Glomerular visceral epithelial cell (primary cell): ENCODE results near the gene FBXL22.
"Not testable (repeated sequence)": the region's sequence is repeated elsewhere in the genome, so short reads cannot be mapped to it uniquely, and the experiment has no call there.

Experiments used
- DNase-seq: peaks from one replicate; pipeline ENCODE4 v3.0.0-alpha.2; 2016; ENCODE audit errors: extremely low spot score

The FBXL22 gene

DNA sequence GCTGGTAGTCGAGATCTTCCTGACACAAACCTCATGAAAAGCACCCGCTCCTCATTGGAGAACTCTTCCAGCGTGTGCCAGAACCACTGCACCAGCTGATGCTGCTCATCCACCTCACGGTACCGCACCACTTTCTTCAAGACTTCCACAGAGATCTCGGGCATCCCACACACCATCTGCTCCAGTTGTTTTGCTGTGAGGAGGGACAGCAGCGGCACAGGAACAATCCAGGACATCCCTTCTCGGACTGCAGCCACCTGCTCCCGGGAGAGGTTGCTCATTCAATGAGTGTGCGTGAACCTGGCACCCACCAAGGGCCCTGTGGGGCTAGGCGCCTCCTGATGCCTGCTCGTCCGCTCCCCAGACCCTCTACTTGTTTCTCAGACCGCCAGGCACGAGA, 15.1 kb downstream of the FBXL22 start:
- DNase-seq = no peak

DNA sequence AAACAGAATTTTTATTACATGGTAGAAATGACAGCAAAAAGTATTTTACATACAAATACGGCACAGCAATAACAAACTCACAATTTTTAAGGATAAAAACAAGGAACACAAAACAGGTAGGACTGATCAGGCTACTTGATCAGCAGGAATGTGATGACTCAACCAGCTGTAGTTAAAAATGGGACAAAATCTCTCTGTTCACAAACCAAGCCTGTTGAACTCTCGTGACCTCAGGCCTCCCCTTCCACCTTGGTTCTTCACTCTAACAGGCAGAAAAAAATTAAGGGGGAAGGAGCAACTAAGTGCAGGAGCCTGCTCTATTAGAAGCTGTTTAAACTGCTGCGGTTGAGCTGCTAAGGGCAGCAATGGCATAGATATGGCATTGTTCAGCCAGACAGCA, 18.7 kb downstream of the FBXL22 start:
- DNase-seq = peak; percentile 45

DNA sequence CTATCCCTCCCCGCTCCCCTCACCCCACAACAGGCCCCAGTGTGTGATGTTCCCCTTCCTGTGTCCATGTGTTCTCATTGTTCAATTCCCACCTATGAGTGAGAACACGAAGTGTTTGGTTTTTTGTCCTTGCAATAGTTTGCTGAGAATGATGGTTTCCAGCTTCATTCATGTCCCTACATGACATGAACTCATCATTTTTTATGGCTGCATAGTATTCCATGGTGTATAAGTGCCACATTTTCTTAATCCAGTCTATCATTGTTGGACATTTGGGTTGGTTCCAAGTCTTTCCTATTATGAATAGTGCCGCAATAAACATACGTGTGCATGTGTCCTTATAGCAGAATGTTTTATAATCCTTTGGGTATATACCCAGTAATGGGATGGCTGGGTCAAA, 20.0 kb downstream of the FBXL22 start:
- not testable (repeated sequence) for DNase-seq

DNA sequence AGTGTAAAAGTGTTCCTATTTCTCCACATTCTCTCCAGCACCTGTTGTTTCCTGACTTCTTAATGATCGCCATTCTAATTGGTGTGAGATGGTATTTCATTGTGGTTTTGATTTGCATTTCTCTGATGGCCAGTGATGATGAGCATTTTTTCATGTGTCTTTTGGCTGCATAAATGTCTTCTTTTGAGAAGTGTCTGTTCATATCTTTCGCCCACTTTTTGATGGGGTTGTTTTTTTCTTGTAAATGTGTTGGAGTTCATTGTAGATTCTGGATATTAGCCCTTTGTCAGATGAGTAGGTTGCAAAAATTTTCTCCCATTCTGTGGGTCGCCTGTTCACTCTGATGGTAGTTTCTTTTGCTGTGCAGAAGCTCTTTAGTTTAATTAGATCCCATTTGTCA, 20.4 kb downstream of the FBXL22 start:
- DNase-seq = not testable (repeated sequence)

DNA sequence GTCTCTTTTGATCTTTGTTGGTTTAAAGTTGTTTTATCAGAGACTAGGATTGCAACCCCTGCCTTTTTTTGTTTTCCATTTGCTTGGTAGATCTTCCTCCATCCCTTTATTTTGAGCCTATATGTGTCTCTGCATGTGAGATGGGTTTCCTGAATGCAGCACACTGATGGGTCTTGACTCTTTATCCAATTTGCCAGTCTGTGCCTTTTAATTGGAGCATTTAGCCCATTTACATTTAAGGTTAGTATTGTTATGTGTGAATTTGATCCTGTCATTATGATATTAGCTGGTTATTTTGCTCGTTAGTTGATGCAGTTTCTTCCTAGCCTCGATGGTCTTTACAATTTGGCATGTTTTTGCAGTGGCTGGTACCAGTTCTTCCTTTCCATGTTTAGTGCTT, 23.6 kb downstream of the FBXL22 start:
- DNase-seq = not testable (repeated sequence)

DNA sequence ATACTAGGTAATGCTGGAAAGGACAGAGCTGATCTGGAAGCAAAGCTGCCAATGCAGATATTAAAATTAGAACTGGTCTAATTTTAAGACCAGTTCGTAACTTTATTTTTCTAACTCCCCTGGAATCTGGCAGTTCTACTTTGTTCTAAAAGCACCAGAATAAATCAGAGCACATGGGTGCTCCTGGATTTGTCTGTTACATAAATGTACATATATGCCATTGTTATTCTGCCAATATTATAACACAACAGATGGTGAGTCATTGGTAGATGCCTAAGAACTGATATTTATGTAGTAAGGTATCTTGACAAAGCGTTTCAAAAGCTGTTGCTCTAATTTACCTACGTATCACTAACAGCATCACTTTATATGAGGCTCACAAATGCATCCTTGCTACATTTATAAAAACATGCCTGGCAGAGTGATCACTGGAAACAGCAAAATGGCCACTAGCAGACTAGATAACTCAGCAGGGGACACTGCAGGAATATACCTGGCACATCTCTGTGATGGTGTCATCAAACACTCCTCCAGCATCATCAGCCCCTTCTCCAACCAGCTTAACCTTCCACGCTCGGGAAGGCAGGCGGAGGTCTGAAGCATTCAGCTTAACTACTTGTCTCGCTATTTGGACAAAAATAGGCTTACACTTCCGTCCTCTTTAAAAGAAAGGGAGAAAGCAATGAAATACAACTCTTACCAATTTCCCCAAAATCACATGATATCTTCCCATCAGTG, 26.2 kb downstream of the FBXL22 start:
- DNase-seq = no peak

DNA sequence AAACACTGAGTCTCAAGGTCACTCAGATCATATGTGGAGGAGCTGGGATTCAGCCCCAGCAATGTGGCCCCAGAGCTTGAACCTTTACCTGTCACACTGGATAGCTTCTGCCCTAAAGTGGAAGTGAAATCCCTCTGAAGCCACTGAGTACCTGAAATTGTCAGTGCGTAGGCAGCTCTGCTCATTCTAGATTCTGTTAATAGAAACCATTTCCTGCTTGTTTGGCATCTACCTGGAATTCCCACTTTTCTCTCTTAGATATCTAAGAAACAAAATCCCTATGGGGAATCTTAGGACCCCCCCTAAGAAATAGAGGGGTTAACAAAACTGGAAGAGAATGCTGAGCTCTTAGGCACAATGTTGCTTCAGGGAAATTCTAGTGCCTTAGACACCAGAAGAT, 29.8 kb downstream of the FBXL22 start:
- no peak for DNase-seq

DNA sequence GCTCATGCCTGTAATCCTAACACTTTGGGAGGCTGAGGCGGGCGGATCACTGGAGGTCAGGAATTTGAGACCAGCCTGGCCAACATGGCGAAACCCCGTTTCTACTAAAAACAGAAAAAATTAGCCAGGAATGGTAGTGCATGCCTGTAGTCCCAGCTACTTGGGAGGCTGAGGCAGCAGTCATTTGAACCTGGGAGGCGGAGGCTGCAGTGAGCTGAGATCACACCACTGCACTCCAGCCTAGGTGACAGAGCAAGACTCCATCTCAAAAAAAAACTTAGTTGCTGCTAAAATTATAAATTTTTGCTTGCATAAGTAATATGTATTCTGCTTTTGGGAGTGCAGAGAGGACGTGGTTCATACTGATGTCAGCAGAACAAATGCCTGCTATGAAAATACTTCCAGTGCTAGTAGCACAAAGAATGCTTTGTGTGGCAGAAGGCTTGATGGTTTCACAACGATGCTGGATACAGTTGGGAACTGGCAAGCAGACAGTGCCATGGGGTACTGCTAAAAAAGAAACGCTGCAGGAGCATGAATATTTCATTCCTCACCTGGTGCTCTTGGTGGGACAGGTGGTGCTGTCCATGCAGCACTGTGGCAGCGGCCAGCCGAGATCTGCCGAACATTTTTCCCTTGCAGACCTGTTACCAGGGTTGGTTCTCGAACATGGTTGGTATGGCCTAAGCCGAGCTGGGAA, 31.1 kb downstream of the FBXL22 start:
- no peak for DNase-seq

DNA sequence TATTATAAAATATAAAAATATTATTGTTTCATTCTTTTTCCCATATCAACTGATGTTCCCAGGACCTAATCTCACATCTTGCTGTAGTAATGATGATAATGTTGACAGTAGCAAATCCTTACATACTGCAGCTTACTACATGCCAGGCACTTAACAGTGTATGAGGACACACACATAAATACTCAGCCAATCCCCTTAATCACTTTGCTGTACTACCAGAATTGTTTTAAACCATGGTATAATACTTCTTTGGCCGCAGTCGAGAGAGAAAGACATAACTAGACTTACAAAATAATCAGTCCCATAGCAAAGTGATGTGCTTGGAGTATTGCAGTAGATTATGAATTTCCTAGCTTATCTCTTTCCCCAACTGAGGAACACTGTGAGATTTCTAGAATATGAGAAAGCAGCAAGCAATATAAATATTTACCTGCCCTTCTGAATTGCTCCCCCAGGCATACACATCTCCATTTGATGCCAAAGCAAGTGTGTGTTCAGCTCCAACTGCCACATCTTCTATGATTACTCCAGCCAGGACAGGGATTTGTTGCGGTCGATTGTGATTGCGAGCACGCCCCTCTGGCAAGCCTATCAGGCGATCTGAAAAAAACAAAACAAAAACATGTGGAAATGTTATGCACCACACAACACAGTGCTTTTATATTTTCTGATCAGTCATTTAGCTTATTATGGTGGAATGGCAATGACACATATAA, 33.0 kb downstream of the FBXL22 start:
- DNase-seq = no peak

DNA sequence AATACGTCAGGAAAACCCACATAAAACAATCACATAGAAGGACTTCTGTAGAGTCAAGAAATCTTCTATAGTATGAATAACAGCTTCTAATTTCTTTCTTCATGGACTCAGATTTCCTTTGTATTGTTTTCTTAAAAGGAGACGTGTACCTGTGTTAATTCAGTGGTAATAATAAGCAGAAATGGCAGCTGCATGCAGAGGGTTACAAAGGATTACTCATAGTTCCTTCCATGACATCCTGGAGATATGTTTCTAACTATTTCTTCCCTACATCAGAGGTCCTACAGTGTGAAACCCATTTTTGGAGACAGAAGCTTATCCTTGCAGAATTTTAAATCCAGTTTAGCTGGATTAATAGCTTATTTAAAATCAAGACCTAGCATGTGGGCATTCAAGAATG, 36.1 kb downstream of the FBXL22 start:
- no peak for DNase-seq

DNA sequence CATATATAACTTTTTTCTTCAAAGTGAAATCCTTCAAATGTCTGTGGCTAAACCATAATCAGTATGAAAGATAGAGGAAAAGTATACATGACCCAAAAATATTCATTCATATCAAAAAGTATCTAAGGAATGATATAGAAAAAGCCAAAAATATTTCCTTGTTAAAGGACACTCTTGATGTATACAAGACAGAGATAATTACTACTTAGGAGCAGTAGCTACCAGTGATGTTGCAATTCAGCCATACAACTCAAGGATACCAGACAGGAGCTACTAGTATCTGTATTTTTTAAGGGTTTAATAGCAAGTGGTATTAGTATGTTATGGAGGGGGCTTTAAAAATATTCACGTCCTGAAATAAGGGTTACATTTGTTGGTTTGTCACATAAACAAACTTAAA, 37.0 kb downstream of the FBXL22 start:
- DNase-seq = no peak

DNA sequence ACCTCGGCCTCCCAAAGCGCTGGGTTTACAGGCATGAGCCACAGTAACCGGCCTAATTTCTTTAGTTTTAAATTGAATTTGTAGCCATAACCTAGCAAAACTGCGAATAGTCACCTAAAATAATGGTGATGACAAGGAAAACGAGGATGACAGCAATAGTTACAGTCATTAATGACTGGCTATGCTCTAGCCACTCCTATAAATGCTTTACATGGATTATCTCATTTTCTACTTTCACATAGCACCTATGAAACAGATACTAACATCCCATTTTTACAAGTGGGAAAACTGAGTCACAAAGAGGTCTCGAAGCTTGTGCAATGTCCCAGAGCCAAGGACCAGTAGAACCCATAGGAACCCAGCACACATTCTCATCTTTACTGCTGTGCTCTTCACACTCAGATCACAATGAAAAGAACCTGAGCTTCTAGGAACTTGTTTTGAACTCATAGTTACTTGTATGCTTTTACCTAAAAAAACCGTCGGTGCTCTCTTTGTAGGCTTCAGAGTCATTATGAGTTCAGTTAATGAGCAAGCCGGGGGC, 39.4 kb downstream of the FBXL22 start:
- DNase-seq = no peak

DNA sequence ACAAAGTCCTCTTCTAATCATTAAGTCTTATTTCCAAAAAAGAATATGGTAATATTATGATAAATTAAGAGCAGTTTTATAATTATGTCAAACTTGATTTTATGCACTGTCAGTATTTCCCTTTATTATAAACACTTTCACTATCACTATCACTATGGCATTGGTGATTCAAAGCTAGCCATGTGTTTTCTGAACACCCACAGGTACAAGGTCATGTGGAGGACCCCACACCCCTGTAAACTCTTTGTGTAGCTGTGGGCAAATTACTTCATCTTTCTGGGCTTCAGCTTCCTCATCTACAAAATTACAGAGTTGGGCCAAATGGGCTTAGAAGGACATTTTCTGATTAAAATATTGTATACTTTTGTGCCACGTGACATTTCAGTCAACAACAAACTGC, 41.7 kb downstream of the FBXL22 start:
- no peak for DNase-seq

DNA sequence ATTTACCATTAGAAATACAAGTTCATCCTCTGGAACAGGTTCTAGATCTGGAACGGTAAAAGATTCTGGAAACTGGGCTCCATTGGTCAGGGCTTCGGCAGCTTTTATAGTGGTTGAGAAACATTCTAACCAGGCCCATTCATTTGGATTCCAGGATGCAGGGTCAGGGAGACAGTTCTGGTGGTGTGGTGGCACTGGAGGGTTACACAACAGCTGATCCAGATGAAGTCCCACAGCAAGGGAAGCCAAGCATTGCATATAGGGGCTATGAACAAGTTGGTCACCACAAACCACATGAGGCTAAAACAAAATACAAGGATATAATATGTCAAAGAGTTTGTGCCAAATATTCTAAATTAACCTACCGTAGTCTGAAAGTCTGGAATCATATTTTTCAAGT, 43.0 kb downstream of the FBXL22 start:
- DNase-seq = no peak
